Aorta (tissue), 5 donors: ENCODE data around the gene MPRIP. TPM values are rescaled to one million over a fixed set of nuclear protein-coding genes. Genes with fewer than 3 reads are reported as not detected.

Source experiments
- ATAC-seq: fragments of 200-7000 bp; cut with Tn5 transposase; one replicate; pipeline ENCODE4 v1.9.1; 2022; ENCODE audit warnings: moderate library complexity; ENCODE audit not compliant: low FRiP score
- DNase-seq, 2 donors: peaks; one replicate each; pipeline ENCODE4 v3.0.0-alpha.2; 2020
- H3K27ac ChIP-seq, 2 donors: one replicate each; pipeline ENCODE4 v1.5.1; 2013; ENCODE audit warnings: low read length in 2 of 2, mild to moderate bottlenecking in 2 of 2, moderate library complexity in 2 of 2, control low read depth in 1 of 2, inconsistent platforms in 1 of 2, low read depth in 1 of 2
- H3K27me3 ChIP-seq, 2 donors: one replicate each; pipeline ENCODE4 v1.6.1; 2013; ENCODE audit warnings: control low read depth in 1 of 2, low read length in 1 of 2, mild to moderate bottlenecking in 1 of 2, moderate library complexity in 1 of 2; ENCODE audit not compliant: insufficient read depth in 2 of 2, control insufficient read depth in 1 of 2
- H3K36me3 ChIP-seq, 2 donors: one replicate each; pipeline ENCODE4 v1.6.1; 2013; ENCODE audit warnings: control low read depth in 1 of 2, low read length in 1 of 2, mild to moderate bottlenecking in 1 of 2; ENCODE audit not compliant: insufficient read depth in 2 of 2, control insufficient read depth in 1 of 2
- H3K4me1 ChIP-seq, 2 donors: one replicate each; pipeline ENCODE4 v1.6.1; 2013; ENCODE audit warnings: low read length in 2 of 2, control low read depth in 1 of 2, mild to moderate bottlenecking in 1 of 2, moderate library complexity in 1 of 2; ENCODE audit not compliant: insufficient read depth in 2 of 2, control insufficient read depth in 1 of 2
- H3K4me3 ChIP-seq, 2 donors: one replicate each; pipeline ENCODE4 v1.5.1; 2013; ENCODE audit warnings: low read length in 2 of 2, control low read depth in 1 of 2, mild to moderate bottlenecking in 1 of 2
- H3K9me3 ChIP-seq: one replicate; pipeline ENCODE4 v1.6.1; 2013; ENCODE audit warnings: mild to moderate bottlenecking, low read length; ENCODE audit not compliant: control insufficient read depth
- whole genome bisulfite sequencing, 2 donors: extraction: QIAGEN DNeasy Blood & Tissue Kit; methylation state at CpG; one replicate each; pipeline ENCODE4 v1.1.7; 2013; 5-methylcytosine and 5-hydroxymethylcytosine counted together
- intact Hi-C, 2 donors: fragments of 100-400 bp; cut with DNase I; formaldehyde crosslinking; loops; one replicate each; pipeline versions ENCODE4 v1.14.2 to v1.15.0; 2022
- polyA plus RNA-seq, 2 donors: library from polyadenylated mRNA; stranded (reverse); fragments of 200-250 nt; gene quantifications; one replicate each; pipeline ENCODE4 v1.2.3, GENCODE V29; 2013
- total RNA-seq, 2 donors: library from RNA; stranded (reverse); fragmentation: NEBNext Ultra II Directional; extraction: Animal tissue kit (Norgen Biotek cat#: 25700); gene quantifications; one replicate each; pipeline ENCODE4 v1.2.1, GENCODE V29; 2021
- donor health status: healthy with polysubstance abuse.
- donor health status: Bipolar disorder and iron deficiency.
- donor health status: DM: no; HTN: no; CAD: no.
- donor health status: DM: no; HTN: no; CAD: no.
- donor health status: DM: yes; HTN: yes; CAD: no.

MPRIP gene
- total and polyA plus RNA-seq, 4 donors, result 97.8 to 519 (median 301) TPM

GRCh38 chr17:17196776-17197175 lies 154.5 kb downstream of the MPRIP start:
- Histone ChIP-seq H3K36me3 (no peaks in the 10 kb centered on the region), H3K27ac (no peak overlapping the region), H3K27me3 (no peaks in the 10 kb centered on the region), H3K9me3 (no peaks in the 10 kb centered on the region), H3K4me1 (no peaks in the 10 kb centered on the region), H3K4me3 (no peak overlapping the region)
- ATAC-seq, result no peak
- intact Hi-C loops, result no loop called here
- DNase-seq, result no peak

GRCh38 chr17:17198281-17198680 lies 156.0 kb downstream of the MPRIP start:
- Histone ChIP-seq H3K36me3 (no peaks in the 10 kb centered on the region), H3K4me3 (no peak overlapping the region), H3K27ac (no peak overlapping the region), H3K4me1 (no peaks in the 10 kb centered on the region), H3K9me3 (no peaks in the 10 kb centered on the region), H3K27me3 (no peaks in the 10 kb centered on the region)
- 94 to 100% methylated on average over 1 of the region's 1 CpG for WGBS, 2 donors
- DNase-seq, result no peak
- intact Hi-C loops, result no loop called here
- no peak for ATAC-seq

GRCh38 chr17:17200311-17200710 lies 158.1 kb downstream of the MPRIP start:
- Histone ChIP-seq H3K9me3 (no peaks in the 10 kb centered on the region), H3K36me3 (no peaks in the 10 kb centered on the region), H3K4me3 (no peak overlapping the region), H3K27me3 (no peaks in the 10 kb centered on the region), H3K27ac (no peak overlapping the region), H3K4me1 (no peaks in the 10 kb centered on the region)
- no peak for ATAC-seq
- intact Hi-C loops, result loop anchor here in 1 of 2 donors (10.0 kb wide), 1 partner anchor 196 kb away; no protein-coding TSS in a partner anchor
- 88% methylated on average over 7 of the region's 7 CpGs for WGBS, 2 donors
- no peak for DNase-seq

GRCh38 chr17:17200831-17201230 lies 158.6 kb downstream of the MPRIP start:
- no peak for ATAC-seq
- WGBS, 2 donors, result 75 to 82% methylated on average over 5 of the region's 5 CpGs
- no peak overlapping the region for H3K27ac ChIP-seq

GRCh38 chr17:17201271-17201670 lies 159.0 kb downstream of the MPRIP start:
- DNase-seq (no peak), ATAC-seq (no peak)
- WGBS, 2 donors, result 86 to 89% methylated on average over 10 of the region's 10 CpGs
- Histone ChIP-seq H3K36me3 (no peaks in the 10 kb centered on the region), H3K27me3 (no peaks in the 10 kb centered on the region), H3K27ac (no peak overlapping the region), H3K4me1 (no peaks in the 10 kb centered on the region), H3K4me3 (no peak overlapping the region), H3K9me3 (no peaks in the 10 kb centered on the region)
- intact Hi-C loops, result loop anchor here in 1 of 2 donors (10.0 kb wide), 1 partner anchor 196 kb away; no protein-coding TSS in a partner anchor

More at GRCh38 chr17:17200831-17201230, 158.6 kb downstream of the MPRIP start:
- no peak overlapping the region for H3K4me3 ChIP-seq
- no peaks in the 10 kb centered on the region for H3K9me3 ChIP-seq
- no peaks in the 10 kb centered on the region for H3K27me3 ChIP-seq
- intact Hi-C loops, result loop anchor here in 1 of 2 donors (10.0 kb wide), 1 partner anchor 196 kb away; no protein-coding TSS in a partner anchor
- H3K4me1 ChIP-seq, result no peaks in the 10 kb centered on the region
- DNase-seq, result no peak
- H3K36me3 ChIP-seq, result no peaks in the 10 kb centered on the region

GRCh38 chr17:17201907-17202306 lies 159.7 kb downstream of the MPRIP start:
- no peak overlapping the region for H3K4me3 ChIP-seq
- ATAC-seq (no peak), DNase-seq (no peak)
- intact Hi-C loops, result loop anchor here in 1 of 2 donors (10.0 kb wide), 1 partner anchor 197 kb away; no protein-coding TSS in a partner anchor
- no peaks in the 10 kb centered on the region for H3K27me3 ChIP-seq
- no peak overlapping the region for H3K27ac ChIP-seq
- no peaks in the 10 kb centered on the region for H3K36me3 ChIP-seq
- H3K4me1 ChIP-seq, result no peaks in the 10 kb centered on the region
- no peaks in the 10 kb centered on the region for H3K9me3 ChIP-seq
- WGBS, 2 donors, result 92 to 94% methylated on average over 8 of the region's 8 CpGs

GRCh38 chr17:17203173-17203730 lies 161.0 kb downstream of the MPRIP start:
- Histone ChIP-seq H3K4me1 (no peaks in the 10 kb centered on the region), H3K27ac (peak overlapping the region; percentile 23 to 91), H3K27me3 (no peaks in the 10 kb centered on the region), H3K9me3 (no peaks in the 10 kb centered on the region), H3K36me3 (no peaks in the 10 kb centered on the region), H3K4me3 (no peak overlapping the region)
- 43 to 45% methylated on average over 15 of the region's 15 CpGs for WGBS, 2 donors
- intact Hi-C loops, result loop anchor here in 1 of 2 donors (10.0 kb wide), 1 partner anchor 198 kb away; no protein-coding TSS in a partner anchor
- DNase-seq, result no peak
- no peak for ATAC-seq

GRCh38 chr17:17204041-17204591 lies 161.9 kb downstream of the MPRIP start:
- peak; percentile 74 to 89 for DNase-seq
- Histone ChIP-seq H3K27ac (peak overlapping the region in 1 of 2 donors; percentile 91), H3K36me3 (no peaks in the 10 kb centered on the region), H3K27me3 (no peaks in the 10 kb centered on the region), H3K9me3 (no peaks in the 10 kb centered on the region), H3K4me3 (no peak overlapping the region), H3K4me1 (no peaks in the 10 kb centered on the region)
- ATAC-seq, result peak; percentile 56
- intact Hi-C loops, result loop anchor here in 1 of 2 donors (2.0 to 10.0 kb wide), 2 partner anchors 13 to 199 kb away; no protein-coding TSS in a partner anchor
- 9 to 10% methylated on average over 15 of the region's 15 CpGs for WGBS, 2 donors
